Lower lobe of right lung (tissue), 2 donors: ENCODE data around the gene GTF2A1L. TPM values are rescaled to one million over a fixed set of nuclear protein-coding genes. Genes with fewer than 3 reads are reported as not detected.
A peak's percentile ranks its signal among the peaks of the same experiment; 100 is the strongest.
"Not testable (repeated sequence)": the region's sequence is repeated elsewhere in the genome, so short reads cannot be mapped to it uniquely, and the experiment has no call there.

Experiments
- ATAC-seq, 2 donors: fragments of 200-7000 bp; cut with Tn5 transposase; one replicate each; pipeline ENCODE4 v1.9.1; 2020 to 2022; ENCODE audit warnings: mild to moderate bottlenecking in 2 of 2, moderate library complexity in 2 of 2
- DNase-seq: peaks from one replicate; pipeline ENCODE4 v3.0.0-alpha.2; 2020
- H3K27ac ChIP-seq: fragments of 200-600 bp; one replicate; pipeline ENCODE4 v1.8.0; 2022
- H3K27me3 ChIP-seq: fragments of 200-600 bp; one replicate; pipeline ENCODE4 v1.8.0; 2022; ENCODE audit warnings: low read depth
- H3K36me3 ChIP-seq: fragments of 200-600 bp; one replicate; pipeline ENCODE4 v1.8.0; 2022; ENCODE audit warnings: mild to moderate bottlenecking
- H3K4me1 ChIP-seq: fragments of 200-600 bp; one replicate; pipeline ENCODE4 v1.8.0; 2022
- H3K4me3 ChIP-seq: fragments of 200-600 bp; one replicate; pipeline ENCODE4 v1.8.0; 2022; ENCODE audit warnings: mild to moderate bottlenecking
- H3K9me3 ChIP-seq: fragments of 200-600 bp; one replicate; pipeline ENCODE4 v1.8.0; 2022
- intact Hi-C: fragments of 100-400 bp; cut with DNase I; formaldehyde crosslinking; loops from one replicate; pipeline ENCODE4 v1.11.0; 2022
- total RNA-seq: library from RNA; stranded (reverse); fragmentation: NEBNext Ultra II Directional; extraction: Animal tissue kit (Norgen Biotek cat#: 25700); gene quantifications from one replicate; pipeline ENCODE4 v1.2.1, GENCODE V29; 2021
- TF ChIP-seq, protein P1 (sequence below): fragments of 200-600 bp; IDR thresholded peaks from one replicate; pipeline ENCODE4 v1.8.0; 2022; ENCODE audit warnings: antibody characterized with exemption, mild to moderate bottlenecking
- donor health status: DM: no; HTN: yes; CAD: no; lungs with severe emphysema.

The GTF2A1L gene
- total RNA-seq, 1 donor from 2014 or later = not detected

DNA sequence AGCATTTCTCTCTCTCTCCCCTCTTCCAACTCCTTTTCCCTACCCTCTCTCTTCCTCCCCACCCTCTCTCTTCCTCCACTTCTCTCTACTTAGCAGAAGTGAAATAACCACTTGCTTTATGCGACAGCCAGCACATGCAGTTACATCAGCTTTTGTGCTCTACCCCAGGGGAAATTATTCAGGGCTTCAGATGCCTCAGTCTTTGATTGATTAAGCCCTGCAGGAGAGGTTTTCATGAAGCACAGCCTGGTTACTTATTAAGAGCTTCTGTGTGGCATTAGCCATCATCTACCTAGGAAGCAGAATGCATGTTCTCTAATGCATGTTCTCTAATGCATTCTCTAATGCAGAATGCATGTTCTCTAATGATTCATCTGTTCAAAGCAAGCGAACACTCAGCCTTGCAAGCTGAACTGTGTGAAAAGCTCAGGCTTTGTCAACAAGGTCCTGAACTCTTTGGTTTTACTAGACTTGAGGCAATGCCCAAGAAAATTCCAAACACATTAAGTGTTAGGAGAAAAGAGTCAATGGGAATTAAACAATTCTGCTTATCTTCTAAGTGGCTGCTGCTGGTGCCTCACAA lies 81.8 kb downstream of the GTF2A1L start:
- Histone ChIP-seq H3K27me3 (no peaks in the 10 kb centered on the region), H3K27ac (no peak overlapping the region), H3K36me3 (no peaks in the 10 kb centered on the region), H3K9me3 (no peaks in the 10 kb centered on the region), H3K4me3 (no peak overlapping the region), H3K4me1 (no peaks in the 10 kb centered on the region)
- ATAC-seq = no peak
- TF ChIP-seq, protein P1, sequence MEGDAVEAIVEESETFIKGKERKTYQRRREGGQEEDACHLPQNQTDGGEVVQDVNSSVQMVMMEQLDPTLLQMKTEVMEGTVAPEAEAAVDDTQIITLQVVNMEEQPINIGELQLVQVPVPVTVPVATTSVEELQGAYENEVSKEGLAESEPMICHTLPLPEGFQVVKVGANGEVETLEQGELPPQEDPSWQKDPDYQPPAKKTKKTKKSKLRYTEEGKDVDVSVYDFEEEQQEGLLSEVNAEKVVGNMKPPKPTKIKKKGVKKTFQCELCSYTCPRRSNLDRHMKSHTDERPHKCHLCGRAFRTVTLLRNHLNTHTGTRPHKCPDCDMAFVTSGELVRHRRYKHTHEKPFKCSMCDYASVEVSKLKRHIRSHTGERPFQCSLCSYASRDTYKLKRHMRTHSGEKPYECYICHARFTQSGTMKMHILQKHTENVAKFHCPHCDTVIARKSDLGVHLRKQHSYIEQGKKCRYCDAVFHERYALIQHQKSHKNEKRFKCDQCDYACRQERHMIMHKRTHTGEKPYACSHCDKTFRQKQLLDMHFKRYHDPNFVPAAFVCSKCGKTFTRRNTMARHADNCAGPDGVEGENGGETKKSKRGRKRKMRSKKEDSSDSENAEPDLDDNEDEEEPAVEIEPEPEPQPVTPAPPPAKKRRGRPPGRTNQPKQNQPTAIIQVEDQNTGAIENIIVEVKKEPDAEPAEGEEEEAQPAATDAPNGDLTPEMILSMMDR = no peak
- DNase-seq = no peak
- intact Hi-C loops = no loop called here

- H3K9me3 ChIP-seq, ATAC-seq, H3K27ac ChIP-seq, DNase-seq, intact Hi-C loops, H3K4me1 ChIP-seq, H3K36me3 ChIP-seq, H3K4me3 ChIP-seq, H3K27me3 ChIP-seq: not testable (repeated sequence)
These were observed 86.0 kb downstream of the GTF2A1L start for GRCh38 chr2:48703621-48704020.

DNA sequence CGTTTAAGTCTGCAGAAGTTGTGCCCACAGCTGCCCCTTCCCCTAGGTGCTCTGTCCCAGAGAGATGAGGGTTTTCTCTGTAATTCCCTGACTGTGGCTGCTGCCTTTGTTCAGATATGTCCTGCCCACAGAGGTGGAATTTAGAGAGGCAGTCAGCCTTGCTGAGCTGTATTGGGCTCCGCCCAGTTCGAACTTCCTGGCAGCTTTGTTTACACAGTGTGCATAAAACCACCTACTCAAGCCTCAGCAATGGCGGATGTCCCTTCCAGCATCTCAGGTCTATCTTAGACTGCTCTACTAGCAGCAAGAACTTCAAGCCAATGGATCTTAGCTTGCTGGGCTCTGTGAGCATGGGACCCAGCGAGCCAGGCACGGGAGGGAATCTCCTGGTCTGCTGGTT lies 89.8 kb downstream of the GTF2A1L start:
- TF ChIP-seq, protein P1 = no peak
- intact Hi-C loops = no loop called here
- H3K4me1 ChIP-seq = no peaks in the 10 kb centered on the region
- no peak overlapping the region for H3K27ac ChIP-seq
- ATAC-seq = peak; percentile 52 to 62
- no peaks in the 10 kb centered on the region for H3K27me3 ChIP-seq
- no peaks in the 10 kb centered on the region for H3K36me3 ChIP-seq
- no peak overlapping the region for H3K4me3 ChIP-seq
- no peaks in the 10 kb centered on the region for H3K9me3 ChIP-seq
- DNase-seq = peak; percentile 65

GRCh38 chr2:48709096-48710034 lies 91.7 kb downstream of the GTF2A1L start:
- no peak for ATAC-seq
- intact Hi-C loops = no loop called here

DNA sequence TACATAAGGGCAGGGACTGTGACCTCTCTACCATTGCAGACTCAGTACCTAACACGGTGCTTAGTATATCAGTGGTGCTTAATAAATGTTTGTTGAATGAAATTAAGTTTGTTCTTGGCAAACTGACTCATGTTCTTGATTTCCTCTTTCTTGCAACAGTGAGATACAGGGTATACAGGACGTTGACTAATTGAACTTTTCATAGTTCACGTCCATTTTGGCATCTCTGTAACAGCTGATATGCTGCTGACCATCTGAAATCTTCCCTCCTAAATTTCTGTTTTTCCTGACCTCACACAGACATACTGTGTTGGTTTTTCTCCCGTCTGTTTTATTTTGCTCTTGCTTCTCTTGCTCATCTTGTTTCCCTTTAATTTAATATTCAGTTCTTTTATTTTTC lies 93.7 kb downstream of the GTF2A1L start:
- ATAC-seq (no peak), DNase-seq (no peak)
- Histone ChIP-seq H3K27me3 (no peaks in the 10 kb centered on the region), H3K27ac (no peak overlapping the region), H3K4me3 (no peak overlapping the region), H3K9me3 (no peaks in the 10 kb centered on the region), H3K4me1 (no peaks in the 10 kb centered on the region), H3K36me3 (no peaks in the 10 kb centered on the region)
- TF ChIP-seq, protein P1 = no peak
- intact Hi-C loops = no loop called here

More at GRCh38 chr2:48709096-48710034, 91.7 kb downstream of the GTF2A1L start:
- TF ChIP-seq, protein P1 = no peak
- Histone ChIP-seq H3K27me3 (no peaks in the 10 kb centered on the region), H3K36me3 (no peaks in the 10 kb centered on the region), H3K4me1 (no peaks in the 10 kb centered on the region), H3K4me3 (no peak overlapping the region), H3K27ac (no peak overlapping the region), H3K9me3 (no peaks in the 10 kb centered on the region)
- no peak for DNase-seq

- H3K9me3 ChIP-seq = no peaks in the 10 kb centered on the region
- no peaks in the 10 kb centered on the region for H3K27me3 ChIP-seq
- no peak for ATAC-seq
- no peak overlapping the region for H3K4me3 ChIP-seq
- TF ChIP-seq, protein P1 = no peak
- intact Hi-C loops = no loop called here
- DNase-seq = no peak
- H3K36me3 ChIP-seq = no peaks in the 10 kb centered on the region
- H3K4me1 ChIP-seq = no peaks in the 10 kb centered on the region
- H3K27ac ChIP-seq = no peak overlapping the region
These were observed 94.5 kb downstream of the GTF2A1L start for GRCh38 chr2:48712151-48712550.
